NCI-H345 treated with DMSO at 0.1 percent for 48 hours (cell line): ENCODE data around the gene TNFRSF8.

Source experiments
- DNase-seq: peaks from one replicate; lab custom pipeline; 2025; ENCODE audit not compliant: unreplicated experiment; lab: John Stamatoyannopoulos, UW

The TNFRSF8 gene

GRCh38 chr1:12172042-12172851, 109.1 kb downstream of the TNFRSF8 start:
- no peak for DNase-seq

GRCh38 chr1:12173041-12173509, 110.0 kb downstream of the TNFRSF8 start:
- no peak for DNase-seq

GRCh38 chr1:12173631-12174121, 110.6 kb downstream of the TNFRSF8 start:
- DNase-seq = no peak

- no peak for DNase-seq
These were observed 112.1 kb downstream of the TNFRSF8 start for GRCh38 chr1:12174924-12175810.

GRCh38 chr1:12176298-12177118, 113.4 kb downstream of the TNFRSF8 start:
- DNase-seq = no peak

GRCh38 chr1:12177156-12177998, 114.3 kb downstream of the TNFRSF8 start:
- DNase-seq = no peak

GRCh38 chr1:12177999-12178441, 114.9 kb downstream of the TNFRSF8 start:
- peak; percentile 80 for DNase-seq

- peak; percentile 64 for DNase-seq
These were observed 115.4 kb downstream of the TNFRSF8 start for GRCh38 chr1:12178511-12178910.

GRCh38 chr1:12179111-12179519, 116.0 kb downstream of the TNFRSF8 start:
- DNase-seq = no peak

GRCh38 chr1:12179676-12180075, 116.6 kb downstream of the TNFRSF8 start:
- DNase-seq = no peak

- no peak for DNase-seq
These were observed 117.2 kb downstream of the TNFRSF8 start for GRCh38 chr1:12180315-12180714.

GRCh38 chr1:12180903-12181302, 117.8 kb downstream of the TNFRSF8 start:
- no peak for DNase-seq

GRCh38 chr1:12181568-12181967, 118.5 kb downstream of the TNFRSF8 start:
- no peak for DNase-seq

- no peak for DNase-seq
These were observed 119.4 kb downstream of the TNFRSF8 start for GRCh38 chr1:12182410-12182984.

- DNase-seq = no peak
These were observed 120.1 kb downstream of the TNFRSF8 start for GRCh38 chr1:12183095-12183794.

GRCh38 chr1:12184008-12184681, 121.0 kb downstream of the TNFRSF8 start:
- no peak for DNase-seq

- no peak for DNase-seq
These were observed 122.2 kb downstream of the TNFRSF8 start for GRCh38 chr1:12185036-12185917.
